ENCODE measurements around the gene KRT40. TPM values are rescaled to one million over a fixed set of nuclear protein-coding genes. Genes with fewer than 3 reads are reported as not detected.

The KRT40 gene
- total and polyA plus RNA-seq, 9 of the 15 experiments (the other 6 are each of a cell fraction or from before 2014, with no cell fraction given) = not detected

DNA sequence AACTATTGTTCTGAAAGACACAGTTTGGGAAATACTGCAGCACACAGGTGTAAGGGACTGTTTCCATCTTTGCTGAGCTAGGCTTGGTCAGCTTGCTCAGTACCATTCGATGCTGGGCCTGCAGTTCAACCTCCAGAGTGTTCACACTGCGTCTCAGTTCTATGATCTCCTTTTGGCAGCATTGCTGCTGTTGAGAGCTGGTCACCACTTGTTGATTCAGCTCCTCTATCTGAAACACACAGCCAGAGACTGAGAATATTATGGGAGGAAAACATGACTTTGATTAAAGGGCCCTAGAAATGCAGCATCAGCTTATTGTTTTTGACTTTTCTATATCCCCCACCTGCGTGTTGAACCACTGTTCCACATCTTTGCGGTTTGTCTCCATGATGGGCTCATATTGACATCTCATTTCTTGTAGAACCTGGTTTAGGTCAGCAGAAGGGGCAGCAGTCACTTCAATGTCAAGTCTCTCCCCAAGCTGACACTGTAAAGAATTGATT, 22.0 kb downstream of the KRT40 start:
- DNase-seq (ENCODE audit: extremely low read depth in 1 of 4, low spot score in 3 of 4) (no peak), FAIRE-seq (no peak), ATAC-seq (no peak)
- Histone ChIP-seq H3K4me3 (no peak overlapping the region), H3K36me3 (ENCODE audit: control insufficient read depth, insufficient read depth, low read length) (no peaks in the 10 kb centered on the region), H4K20me1 (replicated peaks; ENCODE audit: control insufficient read depth, insufficient read depth, low read length) (no peaks in the 10 kb centered on the region), H3K9me3 (replicated peaks; ENCODE audit: control insufficient read depth, insufficient read depth, low read depth, low read length) (no peaks in the 10 kb centered on the region), H3K27ac (ENCODE audit: extremely low read depth, low read depth, low read length) (no peak overlapping the region), H3K9ac (ENCODE audit: insufficient read depth in 1 of 2, low read depth in 2 of 2, low read length in 2 of 2) (no peak overlapping the region), H2AFZ (ENCODE audit: low read depth, low read length) (no peak overlapping the region), H3K4me1 (replicated peaks in 1 of 2; ENCODE audit: control insufficient read depth in 2 of 2, insufficient read depth in 2 of 2, low read length in 2 of 2) (no peaks in the 10 kb centered on the region), H3K79me2 (ENCODE audit: control insufficient read depth, insufficient read depth, low read length) (no peaks in the 10 kb centered on the region), H3K27me3 (ENCODE audit: control insufficient read depth in 2 of 2, insufficient read depth in 2 of 2, low read length in 2 of 2) (peaks cover 0 to 6% of the 10 kb centered on the region in 2 experiments; a peak in 3 of 5 replicates), H3K9me1 (ENCODE audit: control insufficient read depth, insufficient read depth, low read length) (no peaks in the 10 kb centered on the region), H3K4me2 (ENCODE audit: insufficient read depth, low read length) (no peak overlapping the region)
- ChIA-PET CTCF (ENCODE audit: low intra/inter-chr PET ratio) (no interaction called here), POLR2A (no interaction called here)
- BruUV-seq (replicated peaks) = no TSS peak
- TF ChIP-seq KDM4B (IDR thresholded peaks at IDR 0.05; ENCODE audit: borderline replicate concordance in 2 of 2, low read depth in 1 of 2) (no peak), ZNF316 (IDR thresholded peaks at IDR 0.05) (peak; percentile 31), RBM15 (IDR thresholded peaks at IDR 0.05; ENCODE audit: insufficient read depth, low read length) (no peak)
- in situ Hi-C loops (cut with MboI) (no loop called here), intact Hi-C loops (cut with micrococcal nuclease) (no loop called here)
- WGBS (ENCODE audit: insufficient coverage, low coverage, missing lambda C conversion rate) = 0% methylated on average over 4 of the region's 4 CpGs

- FAIRE-seq = no peak
- WGBS (ENCODE audit: insufficient coverage, low coverage, missing lambda C conversion rate) = 0% methylated on average over 1 of the region's 1 CpG
- CTCF ChIA-PET (ENCODE audit: low intra/inter-chr PET ratio) = no interaction called here
- TF ChIP-seq FOS (IDR thresholded peaks at IDR 0.05; ENCODE audit: extremely low read depth, insufficient read length) (no peak), TGIF2 (CRISPR knock-in tag; IDR thresholded peaks at IDR 0.05) (no peak), TSHZ1 (CRISPR knock-in tag; IDR thresholded peaks at IDR 0.05) (no peak), SAFB2 (IDR thresholded peaks at IDR 0.05; ENCODE audit: borderline replicate concordance, low read depth, low read length, severe bottlenecking) (no peak)
- TF ChIP-seq, protein P1, sequence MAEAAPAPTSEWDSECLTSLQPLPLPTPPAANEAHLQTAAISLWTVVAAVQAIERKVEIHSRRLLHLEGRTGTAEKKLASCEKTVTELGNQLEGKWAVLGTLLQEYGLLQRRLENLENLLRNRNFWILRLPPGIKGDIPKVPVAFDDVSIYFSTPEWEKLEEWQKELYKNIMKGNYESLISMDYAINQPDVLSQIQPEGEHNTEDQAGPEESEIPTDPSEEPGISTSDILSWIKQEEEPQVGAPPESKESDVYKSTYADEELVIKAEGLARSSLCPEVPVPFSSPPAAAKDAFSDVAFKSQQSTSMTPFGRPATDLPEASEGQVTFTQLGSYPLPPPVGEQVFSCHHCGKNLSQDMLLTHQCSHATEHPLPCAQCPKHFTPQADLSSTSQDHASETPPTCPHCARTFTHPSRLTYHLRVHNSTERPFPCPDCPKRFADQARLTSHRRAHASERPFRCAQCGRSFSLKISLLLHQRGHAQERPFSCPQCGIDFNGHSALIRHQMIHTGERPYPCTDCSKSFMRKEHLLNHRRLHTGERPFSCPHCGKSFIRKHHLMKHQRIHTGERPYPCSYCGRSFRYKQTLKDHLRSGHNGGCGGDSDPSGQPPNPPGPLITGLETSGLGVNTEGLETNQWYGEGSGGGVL (CRISPR knock-in tag; IDR thresholded peaks at IDR 0.05) = no peak
- TF ChIP-seq, protein P2, sequence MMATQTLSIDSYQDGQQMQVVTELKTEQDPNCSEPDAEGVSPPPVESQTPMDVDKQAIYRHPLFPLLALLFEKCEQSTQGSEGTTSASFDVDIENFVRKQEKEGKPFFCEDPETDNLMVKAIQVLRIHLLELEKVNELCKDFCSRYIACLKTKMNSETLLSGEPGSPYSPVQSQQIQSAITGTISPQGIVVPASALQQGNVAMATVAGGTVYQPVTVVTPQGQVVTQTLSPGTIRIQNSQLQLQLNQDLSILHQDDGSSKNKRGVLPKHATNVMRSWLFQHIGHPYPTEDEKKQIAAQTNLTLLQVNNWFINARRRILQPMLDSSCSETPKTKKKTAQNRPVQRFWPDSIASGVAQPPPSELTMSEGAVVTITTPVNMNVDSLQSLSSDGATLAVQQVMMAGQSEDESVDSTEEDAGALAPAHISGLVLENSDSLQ (IDR thresholded peaks at IDR 0.05) = no peak
These were observed 22.5 kb downstream of the KRT40 start for GRCh38 chr17:40961591-40961990.

More at GRCh38 chr17:40961591-40961990, 22.5 kb downstream of the KRT40 start:
- no peaks in the 10 kb centered on the region for H3K9me3 ChIP-seq (replicated peaks; ENCODE audit: control insufficient read depth, insufficient read depth, low read depth, low read length)
- in situ Hi-C loops (cut with MboI) (no loop called here), intact Hi-C loops (cut with micrococcal nuclease) (no loop called here)
- POLR2A ChIA-PET = no interaction called here
- no peaks in the 10 kb centered on the region for H3K9me1 ChIP-seq (ENCODE audit: control insufficient read depth, insufficient read depth, low read length)
- no peak overlapping the region for H3K27ac ChIP-seq (ENCODE audit: extremely low read depth, low read depth, low read length)
- no peak overlapping the region for H3K4me2 ChIP-seq (ENCODE audit: insufficient read depth, low read length)
- no peak overlapping the region for H3K4me3 ChIP-seq
- H2AFZ ChIP-seq (ENCODE audit: low read depth, low read length) = no peak overlapping the region
- H3K27me3 ChIP-seq (ENCODE audit: control insufficient read depth in 2 of 2, insufficient read depth in 2 of 2, low read length in 2 of 2) = peaks cover 0 to 6% of the 10 kb centered on the region in 2 experiments; a peak in 3 of 5 replicates
- H3K4me1 ChIP-seq (replicated peaks in 1 of 2; ENCODE audit: control insufficient read depth in 2 of 2, insufficient read depth in 2 of 2, low read length in 2 of 2) = no peaks in the 10 kb centered on the region
- no TSS peak for BruUV-seq (replicated peaks)
- H3K9ac ChIP-seq (ENCODE audit: insufficient read depth in 1 of 2, low read depth in 2 of 2, low read length in 2 of 2) = no peak overlapping the region
- ATAC-seq = no peak
- no peaks in the 10 kb centered on the region for H3K36me3 ChIP-seq (ENCODE audit: control insufficient read depth, insufficient read depth, low read length)
- DNase-seq (ENCODE audit: extremely low read depth in 1 of 4, low spot score in 3 of 4) = no peak
- H4K20me1 ChIP-seq (replicated peaks; ENCODE audit: control insufficient read depth, insufficient read depth, low read length) = no peaks in the 10 kb centered on the region
- H3K79me2 ChIP-seq (ENCODE audit: control insufficient read depth, insufficient read depth, low read length) = no peaks in the 10 kb centered on the region

Data from K562 (cell line).